NCI-H526 (cell line): ENCODE results near the gene RASGRP2.

Source experiments
- DNase-seq, 2 experiments: peaks; one replicate each; lab custom pipeline; 2025; lab: John Stamatoyannopoulos, UW

Gene RASGRP2

DNA sequence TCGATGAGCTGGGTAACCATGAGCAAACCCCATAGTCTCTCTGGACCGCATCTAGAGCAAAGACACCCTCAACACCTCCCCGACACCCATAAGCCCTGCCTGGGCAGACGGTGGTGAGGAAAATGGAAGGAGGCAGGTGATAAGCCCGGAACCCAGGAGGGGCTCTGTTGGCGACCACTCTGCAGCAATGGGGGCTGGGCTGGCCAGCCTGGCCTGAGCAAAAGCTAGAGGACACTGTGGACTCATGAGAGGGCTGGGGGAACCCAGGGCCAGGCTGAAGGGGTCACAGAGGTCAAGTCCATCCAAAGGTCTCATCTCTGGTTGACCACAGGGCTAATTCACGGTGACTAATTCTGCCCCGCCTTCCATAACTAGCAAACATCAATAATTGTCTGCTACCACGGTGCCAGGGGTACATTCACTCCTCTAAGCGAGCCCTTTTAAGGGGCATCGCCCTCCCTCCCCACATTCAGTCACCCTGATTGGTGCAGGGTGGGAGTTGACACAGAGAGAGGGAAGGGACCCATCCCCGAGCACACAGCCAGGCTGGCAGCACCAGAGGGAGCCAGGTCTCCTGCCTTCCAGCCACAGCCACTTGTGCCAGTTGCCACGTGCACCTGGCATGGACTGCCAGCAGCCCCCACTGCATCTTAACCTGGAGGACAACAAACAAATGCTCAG, 11.9 kb upstream of the RASGRP2 start:
- no peak for DNase-seq

DNA sequence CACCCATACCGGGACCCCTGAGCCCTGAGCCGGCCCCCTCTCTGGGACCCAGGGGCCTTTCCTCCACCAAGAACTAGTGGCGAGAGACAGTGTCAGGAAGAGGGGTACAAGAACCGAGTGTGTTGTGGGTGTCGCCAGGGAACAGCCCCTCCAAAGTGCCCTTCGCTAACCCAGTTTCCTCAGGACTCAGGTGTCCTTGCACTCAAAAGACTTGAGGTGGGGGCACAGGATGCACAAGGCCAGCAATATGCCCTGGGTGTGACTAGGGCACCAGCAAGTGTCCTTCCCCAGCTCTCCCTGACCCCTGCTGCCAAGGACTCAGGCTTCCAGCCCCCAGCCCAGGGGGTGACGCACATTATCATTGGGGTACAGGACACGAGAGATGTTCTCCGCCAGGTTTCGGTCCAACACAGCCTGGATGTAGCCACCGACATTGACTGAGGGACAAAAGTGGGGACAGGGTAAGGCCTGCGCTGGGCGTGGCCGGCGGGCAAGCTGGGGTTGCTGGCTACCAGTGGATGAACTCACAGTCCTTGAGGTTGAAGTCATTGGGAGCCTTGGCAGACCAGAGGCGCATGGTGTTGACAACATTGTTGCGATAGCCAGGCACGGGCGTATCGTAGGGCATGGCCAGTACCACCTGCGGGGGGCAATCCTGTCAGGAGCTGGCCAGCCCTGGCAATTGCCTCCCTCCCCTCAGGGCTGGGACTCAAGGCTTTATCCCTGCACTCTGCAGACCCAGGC, 11.1 kb upstream of the RASGRP2 start:
- DNase-seq, result no peak

DNA sequence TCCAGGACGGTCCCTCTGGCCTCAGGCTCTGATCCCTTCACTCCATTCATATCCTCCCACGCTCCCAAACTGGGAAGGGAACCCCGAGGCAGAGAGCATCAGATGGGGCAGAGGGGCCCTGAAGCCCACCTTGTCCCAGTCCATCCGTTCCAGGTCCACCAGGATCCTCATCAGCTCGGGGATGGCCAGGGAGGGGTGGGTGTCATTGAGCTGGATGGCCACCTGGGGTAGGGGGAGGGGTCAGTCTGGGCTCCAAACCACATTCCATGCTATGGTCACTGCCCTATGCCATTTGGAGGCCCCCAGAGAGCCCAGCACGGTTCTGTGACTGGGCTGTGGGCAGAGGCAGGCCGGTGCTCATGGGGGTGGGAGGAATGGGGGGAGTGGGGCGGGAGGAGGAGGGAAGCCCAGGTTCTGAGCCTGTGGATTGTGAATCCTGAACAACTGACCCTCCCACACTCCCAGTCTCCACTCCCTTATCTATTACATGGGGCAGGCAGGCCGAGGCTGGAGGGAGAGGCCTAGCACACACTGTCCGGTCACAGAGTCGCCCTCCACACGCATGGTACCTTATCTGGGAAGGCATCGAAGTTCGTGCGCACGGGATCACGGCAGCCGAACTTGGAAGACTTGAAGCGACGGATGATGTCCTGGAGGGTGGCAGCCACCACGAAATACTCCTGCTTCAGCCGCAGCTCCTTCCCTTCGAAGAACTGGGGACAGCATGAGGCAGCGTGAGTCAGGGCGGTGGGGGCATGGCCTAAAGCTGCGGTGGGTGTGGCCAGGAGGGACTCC, 10.4 kb upstream of the RASGRP2 start:
- no peak for DNase-seq

DNA sequence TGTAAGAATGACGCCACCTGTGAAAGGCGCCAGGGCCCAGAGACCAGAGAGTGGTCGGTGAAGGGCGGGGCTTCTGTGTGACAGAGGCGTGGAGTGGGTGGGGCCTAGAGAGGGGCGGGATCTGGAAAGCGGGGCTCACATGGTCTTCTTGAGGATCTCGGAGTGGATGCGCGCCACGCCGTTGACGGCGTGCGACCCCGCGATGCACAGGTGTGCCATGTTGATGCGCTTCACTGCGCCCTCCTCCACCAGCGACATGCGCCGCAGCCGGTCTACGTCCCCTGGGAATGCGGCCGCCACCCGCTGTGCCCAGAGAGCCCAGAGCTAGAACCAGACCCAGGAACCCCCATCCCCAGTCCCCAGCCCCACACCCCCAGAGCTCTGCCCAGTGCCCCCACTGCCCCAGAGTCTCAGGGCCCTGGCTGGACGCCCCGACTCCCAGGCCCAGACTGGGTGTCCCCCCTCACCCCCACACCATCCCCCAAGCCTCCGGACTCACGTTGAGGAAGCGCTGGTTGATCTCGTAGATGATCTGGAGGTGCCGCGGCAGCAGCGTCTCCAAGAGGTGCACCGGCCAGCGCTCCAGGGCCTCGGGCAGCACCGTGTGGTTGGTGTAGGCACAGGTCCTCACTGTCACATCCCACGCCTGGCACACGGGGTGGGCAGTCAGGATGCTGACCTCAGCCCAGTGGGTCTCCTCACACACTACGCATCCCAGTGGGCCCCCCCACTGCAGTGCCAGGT, 9.6 kb upstream of the RASGRP2 start:
- DNase-seq, result peak in 1 of 2 experiments; percentile 31

DNA sequence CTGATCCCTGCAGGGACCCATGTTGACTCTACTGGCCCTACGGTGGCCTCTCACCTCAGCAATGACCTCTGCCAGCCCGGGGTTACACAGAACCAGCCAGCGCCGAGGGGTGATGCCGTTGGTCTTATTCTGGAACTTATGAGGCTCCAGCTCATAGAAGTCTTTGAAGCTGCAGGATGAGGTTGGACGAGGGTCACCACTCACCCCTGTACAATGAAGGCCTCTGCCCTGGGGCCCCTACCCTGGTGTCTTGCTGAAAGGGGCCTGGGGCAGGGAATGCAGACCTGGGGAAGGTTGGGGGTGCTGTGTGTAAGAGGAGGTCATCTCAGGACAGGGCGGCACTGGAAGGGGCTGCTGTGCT, 9.1 kb upstream of the RASGRP2 start:
- no peak for DNase-seq

DNA sequence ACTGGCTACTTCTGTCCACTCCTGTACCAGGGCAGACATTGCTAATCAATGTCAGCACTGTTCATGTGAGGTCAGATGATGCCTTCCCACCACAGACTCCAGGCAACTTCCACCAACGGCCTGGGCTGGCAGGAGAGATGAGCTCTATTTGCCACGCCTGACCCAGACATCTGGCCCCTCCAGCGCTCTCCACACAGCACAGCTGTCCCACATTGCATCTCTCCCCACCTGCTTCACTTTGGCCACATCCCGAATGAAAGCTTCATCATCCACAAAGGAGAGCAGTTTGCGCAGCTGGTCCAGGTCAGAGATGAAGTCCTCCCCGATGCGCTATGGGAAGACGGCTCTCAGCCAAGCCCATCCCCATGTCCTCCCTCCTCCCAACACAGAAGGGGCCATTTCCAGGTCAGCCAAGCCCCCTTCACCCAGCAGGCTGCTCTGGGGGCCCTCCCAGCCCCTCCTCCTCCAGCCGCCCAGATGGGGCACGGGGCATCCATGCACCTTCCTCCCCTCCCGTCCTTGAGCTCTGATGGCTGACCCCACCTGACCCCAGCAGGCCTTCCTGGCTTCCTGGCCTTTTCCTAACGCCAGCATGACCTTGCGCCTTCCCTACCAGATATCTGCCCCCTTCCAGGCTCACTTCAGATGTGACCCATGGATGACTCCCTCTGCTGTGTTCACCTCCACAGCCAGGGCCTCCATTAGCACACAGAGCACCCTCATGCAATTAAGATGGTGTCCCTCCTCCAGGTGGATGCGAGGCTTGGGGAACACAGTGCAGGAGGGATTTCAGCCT, 8.4 kb upstream of the RASGRP2 start:
- peak; percentile 37 to 73 for DNase-seq

DNA sequence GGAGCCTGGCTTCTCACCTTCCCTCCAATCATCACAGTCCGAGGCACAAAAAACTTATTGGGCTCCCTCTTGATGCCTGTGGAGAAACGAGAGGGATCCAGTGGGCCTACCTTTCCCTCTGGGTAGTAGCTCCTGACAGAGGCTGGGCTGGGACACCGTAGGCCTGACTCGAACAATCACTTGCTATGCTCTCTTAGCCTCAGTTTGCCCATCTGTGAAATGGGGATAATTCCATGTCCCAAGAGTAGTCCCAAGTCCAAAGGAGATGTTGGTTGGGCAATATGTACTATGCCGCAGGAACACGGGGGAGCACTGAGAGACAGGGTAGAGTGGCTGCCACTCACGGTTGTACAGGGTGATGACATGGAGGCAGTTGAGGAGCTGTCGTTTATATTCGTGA, 7.6 kb upstream of the RASGRP2 start:
- DNase-seq, result no peak

DNA sequence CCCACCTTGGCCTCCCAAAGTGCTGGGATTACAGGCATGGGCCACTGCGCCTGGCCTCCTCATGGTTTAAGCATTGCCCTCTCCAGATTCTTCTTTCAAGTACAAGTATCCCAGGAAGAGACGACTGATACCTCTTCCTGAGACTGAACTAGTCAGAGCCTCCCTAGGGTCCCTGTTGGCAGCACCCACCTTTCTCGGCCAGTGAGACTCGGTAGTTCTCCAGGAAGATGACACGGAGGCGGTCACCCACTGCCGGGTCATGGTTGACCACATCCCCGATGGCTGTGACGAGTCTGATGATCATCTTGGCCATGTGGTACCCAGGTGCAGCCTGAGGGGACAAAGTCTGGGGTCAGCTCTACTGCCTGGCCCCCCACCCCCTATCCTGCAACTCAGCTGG, 7.2 kb upstream of the RASGRP2 start:
- no peak for DNase-seq

DNA sequence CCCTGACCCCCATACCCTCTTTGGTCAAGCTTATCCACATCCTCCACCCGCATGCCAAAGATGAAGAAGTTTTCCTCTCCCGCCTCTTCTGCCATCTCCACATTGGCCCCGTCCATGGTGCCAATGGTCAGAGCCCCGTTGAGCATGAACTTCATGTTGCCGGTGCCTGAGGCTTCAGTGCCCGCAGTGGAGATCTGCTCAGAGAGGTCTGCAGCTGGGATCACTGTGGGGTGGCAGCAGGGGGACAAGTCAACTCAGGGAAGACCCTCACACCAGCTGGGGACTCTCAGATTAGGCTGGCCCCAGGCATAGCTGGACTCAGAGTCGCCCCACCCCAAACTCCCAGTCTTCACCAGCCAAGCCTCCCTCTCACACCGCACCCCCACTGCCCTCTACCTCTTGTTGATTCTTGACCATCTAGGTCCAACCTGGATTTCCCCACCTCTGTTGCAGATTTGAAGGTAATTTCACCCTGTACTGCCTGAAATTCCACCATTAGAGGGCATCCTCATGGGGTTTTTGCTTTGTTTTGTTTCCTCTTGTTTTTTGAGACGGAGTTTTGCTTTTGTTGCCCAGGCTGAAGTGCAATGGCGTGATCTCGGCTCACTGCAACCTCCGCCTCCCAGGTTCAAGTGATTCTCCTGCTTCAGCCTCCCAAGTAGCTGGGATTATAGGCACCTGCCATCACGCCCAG, 6.6 kb upstream of the RASGRP2 start:
- DNase-seq, result no peak

DNA sequence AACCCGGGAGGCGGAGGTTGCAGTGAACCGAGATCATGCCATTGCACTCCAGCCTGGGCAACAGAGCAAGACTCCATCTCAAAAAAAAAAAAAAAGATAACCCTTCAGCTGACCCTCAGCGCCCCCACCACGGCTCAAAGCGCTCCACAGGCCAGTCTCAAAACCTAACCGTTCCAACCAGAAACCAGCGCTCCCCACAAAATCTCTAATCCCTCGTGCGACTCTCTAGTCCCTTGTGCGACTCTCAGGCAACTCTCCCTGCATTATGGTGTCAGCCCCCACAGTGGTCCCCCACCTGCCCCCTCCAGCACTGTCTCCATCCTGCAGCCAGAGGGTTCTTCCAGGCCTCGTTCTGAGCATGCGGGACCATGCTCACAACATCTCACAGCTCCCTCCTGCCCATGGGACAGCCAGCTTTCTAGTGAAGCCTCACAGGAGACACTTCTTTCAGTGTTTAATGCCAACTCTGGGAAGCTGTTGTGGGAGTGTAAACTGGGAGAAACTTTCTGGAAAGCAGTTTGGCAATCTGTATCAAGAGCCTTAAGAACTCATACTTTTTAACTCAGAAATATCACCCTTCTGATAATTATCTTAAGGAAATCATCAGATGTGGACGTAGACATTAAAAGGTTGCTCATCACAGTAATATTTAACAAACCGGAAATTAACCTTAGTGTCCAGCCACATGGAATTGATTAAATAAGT, 4.2 kb upstream of the RASGRP2 start:
- DNase-seq, result no peak

DNA sequence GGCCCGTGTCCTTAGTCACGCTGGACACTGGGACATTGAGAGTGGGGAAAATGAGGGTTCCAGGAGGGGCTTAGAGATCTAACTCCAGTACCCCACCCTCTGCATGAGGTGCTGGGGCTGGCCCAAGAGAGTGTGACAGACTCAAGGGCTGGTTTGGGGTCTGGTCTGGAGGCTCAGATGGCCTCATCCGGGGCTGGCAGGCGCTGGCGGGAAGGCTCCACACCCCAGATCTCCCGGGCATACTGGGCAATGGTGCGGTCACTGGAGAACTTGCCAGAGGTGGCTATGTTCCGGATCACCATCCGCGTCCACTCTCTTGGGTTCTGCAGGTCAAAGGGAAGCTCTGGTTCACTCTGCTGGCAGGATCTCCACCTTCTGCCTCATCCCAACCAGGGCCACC, 2.5 kb upstream of the RASGRP2 start:
- DNase-seq, result no peak

DNA sequence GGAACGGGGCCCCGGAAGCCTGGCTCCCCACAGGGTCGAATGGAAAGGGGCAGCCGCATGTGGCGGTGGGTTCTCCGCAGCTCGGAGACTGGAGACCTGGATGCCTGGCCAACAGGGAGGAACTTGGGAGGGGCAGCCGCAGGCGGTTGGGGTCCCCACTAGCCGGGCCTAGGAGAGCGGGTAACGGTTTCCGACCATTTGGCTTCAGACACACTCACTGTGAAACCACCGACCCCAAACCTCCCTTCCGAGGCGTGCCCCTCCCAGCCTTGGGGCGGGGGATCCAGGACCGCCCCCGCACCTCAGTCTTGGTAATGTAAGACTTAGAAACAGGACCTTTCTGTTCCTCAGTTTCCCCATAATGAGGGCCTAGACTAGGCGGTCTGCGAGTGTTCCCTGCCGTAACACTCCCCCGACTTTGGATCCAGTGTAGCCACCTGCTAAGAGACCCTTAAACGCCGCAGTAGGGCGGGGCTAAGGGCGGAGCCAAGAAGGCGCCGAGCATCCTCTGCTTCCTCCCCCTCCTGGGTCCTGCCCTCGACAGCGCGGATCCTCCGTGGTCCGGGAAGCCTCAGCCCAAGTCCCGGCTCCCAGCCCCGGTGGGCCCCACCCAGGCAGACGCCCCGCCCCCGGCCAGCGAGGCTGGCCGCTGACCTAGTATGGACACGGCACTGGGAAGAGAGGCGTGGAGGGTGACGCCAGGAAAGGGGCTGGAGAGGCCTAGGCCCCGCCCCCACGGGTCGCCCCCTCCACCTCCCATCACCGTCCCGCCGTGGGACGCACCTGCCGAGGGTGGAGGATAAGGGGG, 1.8 kb upstream of the RASGRP2 start:
- no peak for DNase-seq

DNA sequence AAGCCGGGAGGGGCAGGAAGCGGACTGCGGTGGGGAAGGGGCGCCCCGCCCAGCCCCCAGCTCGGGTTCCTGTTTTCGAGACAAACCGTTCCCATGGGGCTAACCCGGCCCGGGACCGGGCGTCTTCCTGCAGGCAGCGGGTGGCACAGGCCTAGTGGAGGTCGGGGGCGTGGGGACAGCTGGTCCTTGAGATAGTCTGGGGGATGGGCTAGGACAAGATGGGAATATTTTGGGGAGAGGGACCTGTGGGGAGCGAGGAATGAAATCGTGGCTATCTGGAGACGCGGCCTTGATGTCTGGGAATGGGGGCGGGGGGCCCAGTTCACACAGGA, 1.2 kb upstream of the RASGRP2 start:
- DNase-seq, result peak in 1 of 2 experiments; percentile 42

DNA sequence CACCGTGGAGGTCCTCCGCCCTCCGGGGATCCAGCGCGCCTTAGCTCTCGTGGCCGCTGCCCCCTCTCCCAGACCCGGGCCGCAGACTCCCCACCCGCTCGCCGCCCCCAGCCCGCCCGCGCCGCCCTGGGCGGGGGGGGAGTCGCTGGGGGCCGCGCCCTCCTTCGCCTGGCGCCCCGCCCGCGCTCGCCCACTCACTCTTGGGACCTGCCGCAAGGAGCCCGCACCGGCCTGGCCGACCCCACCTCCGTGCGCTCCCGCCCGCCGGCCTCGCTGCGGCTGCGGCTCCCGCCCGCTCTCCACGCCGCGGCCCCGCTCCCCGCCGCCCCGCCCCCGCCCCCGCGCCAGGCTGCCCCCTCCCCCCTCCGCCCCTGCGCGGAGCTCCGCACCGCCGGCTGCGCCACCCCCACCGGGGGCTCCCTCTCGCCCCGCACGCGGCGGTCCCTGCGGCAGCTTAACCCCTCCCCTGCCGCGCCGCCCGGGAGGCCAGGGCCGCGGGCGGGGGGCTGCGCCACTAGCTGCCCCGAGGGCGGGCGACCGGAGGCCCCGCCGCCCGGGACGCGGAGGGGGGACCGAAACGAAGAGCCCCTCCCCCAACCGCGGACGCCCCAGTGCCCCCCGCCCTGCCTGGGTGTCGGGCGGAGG, 724 bp upstream of the RASGRP2 start:
- no peak for DNase-seq

DNA sequence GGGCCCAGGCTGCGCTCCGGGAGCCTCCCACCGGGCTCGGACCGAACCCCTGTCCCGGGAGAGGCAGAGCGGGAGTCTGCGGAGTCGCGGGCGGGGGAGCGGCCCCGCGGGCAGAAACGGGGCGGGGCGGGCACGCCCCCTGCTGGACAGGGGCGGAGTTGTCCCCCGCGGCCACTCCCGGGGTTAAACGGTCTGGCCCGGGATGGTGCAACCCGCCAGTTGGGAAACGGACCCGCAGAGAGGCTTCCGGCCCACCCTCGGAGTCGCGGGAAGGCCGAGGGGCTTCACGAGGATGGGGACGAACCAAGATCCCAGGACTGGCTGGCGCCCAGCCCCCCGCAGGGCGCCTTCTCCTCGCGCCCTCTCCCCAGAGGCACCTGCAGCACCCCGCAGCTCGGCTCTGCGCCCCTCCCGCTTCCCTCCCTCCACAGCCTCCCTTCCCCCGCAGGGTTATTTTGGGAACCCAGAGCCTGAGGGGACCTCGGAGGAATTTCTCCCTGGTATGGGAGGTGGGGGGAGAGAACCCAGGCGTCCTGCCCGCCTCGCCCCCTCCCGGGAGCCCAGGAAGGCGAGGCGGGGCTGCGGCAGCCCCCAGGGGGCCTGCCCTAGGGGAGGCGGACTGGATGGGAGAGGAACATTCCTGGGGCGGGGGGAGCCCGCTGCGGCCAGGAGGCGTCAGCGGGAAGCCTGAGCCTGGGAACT, 902 bp downstream of the RASGRP2 start:
- DNase-seq, result peak in 1 of 2 experiments; percentile 63

DNA sequence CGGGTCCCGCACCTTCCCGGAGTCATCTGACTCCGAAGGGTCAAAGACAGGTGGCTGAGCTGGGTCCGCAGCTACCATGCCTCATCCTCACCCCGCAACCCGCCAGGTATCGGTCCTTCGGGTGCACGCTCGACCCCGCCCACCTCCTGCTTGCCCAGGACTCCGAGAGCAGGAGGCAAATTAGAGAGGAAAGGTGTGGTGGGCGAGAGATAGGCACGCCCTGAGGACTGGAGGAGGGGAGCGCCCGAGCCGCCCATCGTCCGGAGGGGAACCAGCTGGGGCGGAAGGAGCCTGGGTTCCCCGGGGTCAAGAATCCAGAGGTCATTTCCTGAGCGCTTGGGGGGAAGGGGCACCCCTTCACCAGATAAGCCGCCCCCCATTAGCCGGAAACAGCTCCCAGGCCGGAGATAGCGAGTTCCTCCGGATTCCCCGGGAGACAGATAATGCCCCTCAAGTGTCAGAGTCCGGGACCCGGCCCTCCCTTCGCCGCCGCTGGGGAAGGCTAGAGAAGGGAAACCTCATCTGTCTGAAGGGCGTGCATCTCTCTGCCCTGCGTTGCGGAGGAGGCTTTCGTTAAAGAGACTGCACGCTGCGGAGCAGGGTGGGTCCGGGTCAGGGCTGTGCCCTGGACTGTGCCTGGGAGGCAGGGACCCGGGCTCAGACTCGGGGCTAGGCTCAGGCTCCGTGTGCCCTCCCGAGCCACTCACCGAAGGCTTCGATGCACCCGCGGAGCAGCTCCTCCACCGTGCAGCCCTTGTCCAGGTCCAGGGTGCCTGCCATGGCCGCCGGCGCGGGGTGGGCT, 1.7 kb downstream of the RASGRP2 start:
- DNase-seq, result peak; percentile 31 to 71

DNA sequence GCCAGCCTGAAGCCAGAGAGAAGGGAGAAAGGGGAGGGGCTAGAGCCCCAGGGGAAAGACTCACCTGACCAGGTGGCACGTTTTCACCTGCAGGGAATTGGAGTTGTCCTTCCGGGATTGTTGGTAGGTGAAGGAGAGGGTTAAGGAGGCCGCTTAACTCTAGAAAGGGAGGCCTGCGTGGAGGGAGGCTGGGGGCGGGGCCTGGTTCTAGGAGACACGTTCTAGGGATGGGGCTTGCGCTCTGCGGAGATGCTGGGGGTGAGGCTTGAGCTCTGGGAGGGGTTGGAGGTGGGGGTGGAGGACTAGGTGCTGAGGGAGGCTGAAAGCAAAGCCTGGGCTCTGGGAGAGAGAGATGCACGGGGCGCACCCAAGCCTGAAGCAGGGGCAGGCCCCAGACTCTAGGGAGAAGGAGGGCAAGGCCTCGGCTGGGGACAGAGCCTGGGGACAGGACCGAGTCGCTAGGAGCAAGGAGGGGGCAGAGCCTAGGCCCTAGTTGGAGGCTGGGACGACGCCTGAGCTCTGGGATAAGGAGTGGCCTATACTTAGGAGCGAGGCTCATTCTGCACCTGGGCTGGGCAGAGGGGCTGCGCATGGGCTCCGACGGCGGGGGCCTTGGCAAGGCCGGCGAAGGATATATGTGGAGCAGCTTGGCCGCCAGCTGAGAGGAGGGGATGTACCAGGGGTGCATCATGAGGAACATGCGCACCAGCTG, 2.4 kb downstream of the RASGRP2 start:
- peak in 1 of 2 experiments; percentile 68 for DNase-seq
